ENCODE results near the gene CDX1.

DNA sequence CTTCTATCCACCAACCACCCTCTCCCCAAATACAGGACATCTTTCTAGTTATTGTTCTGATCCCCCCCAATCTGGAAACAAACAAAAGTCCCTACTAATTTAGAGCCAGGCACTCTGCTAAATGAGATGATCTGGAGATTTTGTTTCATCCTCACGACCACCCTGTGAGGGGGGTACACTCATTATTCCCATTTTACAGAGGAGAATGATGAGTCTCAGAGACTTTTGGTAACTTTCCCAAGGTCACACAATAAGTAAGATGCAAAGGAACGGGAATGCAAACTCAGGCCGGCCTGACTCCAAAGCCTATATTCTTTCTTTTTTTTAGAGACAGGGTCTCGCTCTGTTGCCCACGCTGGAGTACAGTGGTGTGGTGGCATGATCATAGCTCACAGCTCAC, 20.3 kb upstream of the CDX1 start:
- TF ChIP-seq ZNF274 (IDR thresholded peaks at IDR 0.05; ENCODE audit: low read depth, low read length): no peak
- TF ChIP-seq YY1 (IDR thresholded peaks at IDR 0.05; ENCODE audit: insufficient read depth, insufficient read length): no peak

Measured in NT2/D1 (cell line).